ENCODE measurements around the gene RPS6KA3.
A peak's percentile ranks its signal among the peaks of the same experiment; 100 is the strongest.

The RPS6KA3 gene

DNA sequence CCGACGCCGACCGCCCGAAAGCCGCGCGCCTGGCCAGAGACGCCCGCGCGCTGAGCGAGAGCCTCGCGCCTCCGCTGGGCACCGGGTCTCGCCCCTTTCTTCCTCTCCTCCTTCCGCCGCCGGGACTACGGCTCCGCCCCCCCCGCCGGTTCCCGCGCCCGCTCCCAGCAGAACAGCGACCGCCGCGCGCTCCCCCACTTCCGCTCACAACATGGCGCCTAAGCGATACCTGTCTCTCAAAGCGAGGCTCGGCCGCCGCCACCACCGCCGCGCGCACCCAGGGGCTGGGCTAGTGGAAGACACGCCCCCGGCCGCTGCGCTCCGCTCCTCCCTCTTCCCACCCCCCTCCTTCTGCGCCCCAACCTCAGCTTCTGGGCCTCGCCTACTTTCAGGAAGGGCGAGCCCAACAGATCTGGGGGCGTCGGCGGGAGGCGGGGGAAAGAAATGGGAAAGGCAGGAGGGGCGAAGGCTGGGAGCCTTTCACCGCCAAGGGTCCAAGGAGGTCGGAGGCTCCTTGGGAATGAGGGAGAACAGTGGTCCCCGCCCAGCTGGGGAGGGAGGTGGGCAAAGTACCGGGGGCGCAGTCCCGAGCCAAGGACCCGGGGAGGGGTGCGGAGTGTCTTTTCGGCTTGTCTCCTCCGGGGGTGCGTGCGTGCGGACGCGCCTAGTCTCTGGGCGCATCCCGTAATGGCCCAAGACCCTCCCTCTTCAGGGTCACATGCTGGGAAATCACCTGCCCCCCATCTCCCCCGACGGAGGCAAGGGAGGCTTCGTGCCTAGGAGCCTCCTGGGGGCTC lies at the start of gene RPS6KA3:
Gene RPS6KA3, minus strand, starts transcription at position 100 of the 797 bp plus-strand sequence. CDS start 277 bp downstream, outside the sequence.
- DNase-seq, result peak; percentile 92

DNA sequence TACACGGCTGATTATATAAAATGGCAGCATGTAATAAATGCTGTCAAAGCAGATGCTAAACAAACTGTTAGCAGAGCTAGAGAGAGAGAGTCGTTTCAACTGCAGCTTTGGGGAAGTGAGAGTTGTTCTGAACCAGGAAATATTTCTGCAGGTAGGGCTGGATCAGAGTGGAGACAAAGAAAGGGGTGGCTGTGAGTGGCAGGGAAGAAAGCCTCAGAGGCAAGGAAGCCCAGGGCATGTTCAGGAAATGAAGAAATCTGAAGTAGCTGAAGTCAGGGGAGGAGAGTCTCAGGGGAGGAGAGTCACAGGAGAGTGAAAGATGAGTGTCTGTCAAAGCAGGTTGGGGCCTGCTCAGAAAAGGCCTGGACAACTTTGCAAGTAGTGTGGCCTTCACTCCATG lies 48.4 kb upstream of the RPS6KA3 start:
- no peak for DNase-seq

DNA sequence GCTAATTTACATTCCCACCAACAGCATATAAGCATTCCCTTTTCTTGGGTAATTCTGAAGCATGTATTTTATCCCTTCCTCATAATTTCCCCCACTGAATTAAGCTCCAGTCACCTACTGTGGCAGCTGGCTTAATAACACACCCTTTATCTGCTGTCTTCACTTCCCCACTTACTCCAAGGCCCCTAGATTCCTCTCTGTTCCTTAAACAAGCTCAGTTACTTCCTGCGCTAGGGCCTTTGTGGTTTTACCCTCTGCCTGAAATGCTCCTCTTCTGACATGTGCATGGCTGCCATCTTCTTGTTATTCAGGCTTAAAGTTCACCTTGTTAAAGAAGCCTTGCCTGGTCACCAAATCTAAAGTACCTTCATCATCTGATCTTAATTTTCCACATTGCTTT lies 47.2 kb upstream of the RPS6KA3 start:
- DNase-seq, result no peak

DNA sequence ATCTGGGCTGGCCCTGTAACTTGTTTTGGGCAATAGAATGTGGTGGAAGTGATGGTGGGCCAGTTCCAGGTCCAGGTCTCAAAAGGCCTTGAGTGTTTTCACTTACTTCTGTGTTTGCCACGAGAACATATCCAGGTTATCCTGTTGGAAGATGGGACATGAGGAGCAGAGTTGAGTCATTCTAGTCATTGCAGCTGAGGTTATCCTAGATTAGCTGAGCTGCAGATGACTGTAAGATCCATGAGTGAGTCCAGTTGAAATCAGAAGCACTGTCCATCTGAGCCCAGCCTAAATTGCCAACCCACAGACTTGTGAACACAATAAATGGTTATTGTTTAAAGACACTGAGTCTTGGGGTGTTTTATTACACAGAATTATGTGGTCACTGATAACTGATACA lies 45.3 kb upstream of the RPS6KA3 start:
- no peak for DNase-seq

DNA sequence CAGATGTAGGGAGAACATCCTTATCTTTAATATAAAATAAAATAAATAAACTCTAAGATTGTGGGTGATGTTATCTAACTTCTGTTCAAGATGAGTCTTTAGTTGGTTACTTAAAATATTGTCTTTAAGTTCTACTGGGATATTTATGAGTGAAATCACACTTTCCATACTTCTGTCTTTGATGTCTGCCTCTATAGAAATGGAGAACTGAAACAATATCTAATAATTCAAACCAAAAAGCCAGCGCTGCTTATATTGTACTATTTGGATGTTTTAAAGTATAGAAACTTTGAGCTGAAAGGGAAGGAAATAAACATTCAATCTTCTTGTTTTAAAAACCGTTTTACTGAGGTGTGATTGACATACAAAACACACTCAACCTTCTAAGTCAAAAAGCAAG lies 44.8 kb upstream of the RPS6KA3 start:
- DNase-seq, result no peak

DNA sequence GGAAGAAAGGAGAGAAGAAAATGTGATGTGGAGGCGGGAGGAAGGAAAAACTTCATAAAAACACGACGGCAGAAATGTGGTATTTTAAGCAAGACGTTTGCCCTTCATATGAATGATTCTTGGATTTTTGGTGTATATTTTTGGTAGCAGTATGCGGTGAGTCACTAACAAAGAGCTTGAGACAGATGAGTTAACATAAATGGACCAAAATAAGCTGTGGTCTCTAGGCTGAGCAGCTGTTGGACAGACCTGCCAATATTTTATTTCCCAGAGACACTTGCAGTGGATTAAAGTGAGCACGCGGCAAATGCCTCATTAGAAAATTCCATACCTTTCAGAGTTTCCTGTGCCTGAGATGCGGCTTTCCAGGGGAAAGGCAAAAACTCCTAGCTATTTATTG lies 43.1 kb upstream of the RPS6KA3 start:
- no peak for DNase-seq

DNA sequence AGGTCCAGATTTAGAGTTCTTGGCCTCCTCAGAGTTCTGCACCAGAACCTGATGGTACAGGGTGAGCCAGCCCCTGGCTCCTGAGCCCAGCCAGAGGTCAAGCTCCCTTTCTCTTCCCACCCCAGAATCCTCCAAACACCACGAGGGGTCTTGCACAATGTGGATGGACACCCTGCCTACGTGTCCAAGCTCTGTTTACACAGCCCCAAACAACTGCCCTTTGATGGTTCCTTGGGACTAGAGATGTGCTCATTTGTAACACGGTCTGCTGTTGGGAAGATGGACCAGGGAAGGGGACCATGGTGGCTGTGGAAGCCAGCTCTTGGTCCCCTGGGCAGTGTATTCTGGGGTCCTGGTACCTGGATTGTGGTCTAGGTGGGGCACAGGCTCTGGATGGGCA lies 40.0 kb upstream of the RPS6KA3 start:
- no peak for DNase-seq

DNA sequence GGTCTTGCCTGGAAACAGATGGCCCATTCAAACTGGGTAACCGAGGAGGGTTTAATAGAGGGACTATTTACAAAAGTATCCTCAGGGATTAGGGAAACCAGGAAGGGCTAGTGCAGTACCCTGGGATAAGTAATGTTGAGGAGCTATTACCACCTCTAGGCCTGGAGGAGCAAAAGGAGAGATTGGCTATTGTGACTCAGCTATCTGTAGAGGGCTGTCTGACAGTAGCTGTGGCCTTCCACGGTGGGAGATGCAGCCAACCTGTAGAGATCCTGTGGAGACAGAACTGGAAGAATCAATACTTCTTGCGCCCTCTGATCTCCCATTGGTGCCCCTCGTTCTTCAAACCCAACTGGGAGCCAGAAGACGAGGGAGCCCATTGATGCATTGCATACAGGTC lies 34.1 kb upstream of the RPS6KA3 start:
- DNase-seq, result no peak

DNA sequence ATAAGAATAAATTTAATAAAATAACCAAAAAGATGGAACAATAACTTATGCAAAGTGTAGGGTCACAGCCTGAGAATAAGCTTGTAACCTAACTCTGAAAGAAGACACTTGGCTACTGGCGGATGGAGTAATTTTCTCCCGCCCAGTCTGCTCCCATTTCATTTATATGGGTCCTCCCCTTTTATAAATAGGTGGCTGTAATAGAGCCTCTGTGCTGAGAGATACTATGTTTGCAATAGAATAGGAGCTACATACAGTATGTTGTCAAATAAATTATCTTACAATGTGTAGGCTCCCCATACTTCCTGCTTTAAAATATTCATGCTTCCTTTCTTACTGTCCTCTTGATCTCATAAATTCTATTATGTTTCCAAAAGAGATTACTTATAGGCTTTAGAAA lies 28.2 kb upstream of the RPS6KA3 start:
- no peak for DNase-seq

DNA sequence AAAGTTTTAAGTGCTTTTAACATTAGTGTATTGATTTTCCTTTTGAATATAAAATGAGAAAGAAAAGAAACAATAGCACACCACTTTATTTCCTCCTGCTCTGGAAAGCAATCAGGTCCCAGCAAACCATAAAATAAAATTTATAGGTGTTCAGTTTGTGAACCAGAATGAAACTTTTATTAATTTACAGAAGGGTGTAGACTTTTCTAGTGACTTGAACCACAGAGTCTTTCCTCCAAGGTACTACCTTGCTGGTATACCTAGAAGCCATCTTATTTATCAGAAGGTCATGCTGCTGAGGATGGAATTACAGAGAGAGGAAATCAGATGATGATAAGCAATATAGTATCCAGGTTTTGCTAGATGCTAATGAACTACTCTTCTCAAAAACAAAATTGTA lies 27.6 kb upstream of the RPS6KA3 start:
- DNase-seq, result no peak

DNA sequence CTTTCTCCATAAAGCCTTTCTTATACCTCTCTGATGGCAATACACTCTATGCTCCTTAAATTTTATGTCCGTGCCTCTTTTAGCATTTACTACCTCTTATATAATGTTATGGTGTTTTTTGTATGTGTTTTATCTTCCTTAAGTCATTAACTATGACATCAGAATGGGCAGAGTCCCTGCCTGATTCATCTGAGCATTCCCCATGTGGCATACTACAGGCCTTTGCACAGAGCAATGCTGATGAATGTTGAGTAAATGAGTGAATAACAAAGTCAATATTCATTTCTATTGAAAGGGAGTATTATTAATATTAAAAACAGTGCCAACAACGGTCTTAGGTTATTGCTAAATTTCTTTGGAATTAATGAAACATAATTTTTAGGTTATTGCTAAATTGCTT lies 18.8 kb upstream of the RPS6KA3 start:
- DNase-seq, result no peak

DNA sequence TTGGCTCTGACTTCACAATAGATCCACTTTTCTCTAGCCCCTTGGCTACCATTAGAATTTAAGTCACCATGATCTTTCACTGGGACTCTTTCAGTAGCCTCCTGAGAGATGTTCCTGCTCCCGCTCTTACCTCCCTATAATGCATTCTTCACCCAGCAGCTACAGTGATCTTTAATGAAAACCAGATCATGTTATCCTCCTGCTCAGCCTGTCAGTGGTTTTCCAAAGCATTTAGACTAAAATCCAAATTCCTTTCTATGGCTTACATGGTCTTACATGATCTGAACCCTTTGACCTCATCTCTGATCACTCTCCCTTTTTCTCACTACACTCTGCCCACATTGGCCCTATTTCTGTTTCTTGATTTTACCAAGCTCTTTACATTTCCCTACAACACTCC lies 18.3 kb upstream of the RPS6KA3 start:
- DNase-seq, result no peak

DNA sequence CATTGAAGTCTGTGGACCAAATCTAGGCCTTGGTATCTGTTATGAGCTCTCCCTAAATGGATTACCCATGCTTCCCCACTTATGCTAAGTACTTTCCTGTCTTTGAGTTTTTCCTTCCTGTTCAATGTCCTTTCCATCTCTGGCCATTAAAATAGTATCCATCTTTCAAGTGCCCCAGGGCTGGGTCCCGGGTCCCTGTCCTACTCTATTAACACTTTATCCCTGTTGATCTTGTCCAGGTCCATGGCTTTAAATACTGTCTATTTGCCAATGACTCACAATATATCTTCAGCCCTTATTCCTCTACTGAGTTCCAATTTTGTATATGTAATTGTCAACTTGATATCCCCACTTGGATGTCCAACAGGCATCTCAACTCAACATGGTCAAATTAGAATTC lies 17.7 kb upstream of the RPS6KA3 start:
- DNase-seq, result no peak

DNA sequence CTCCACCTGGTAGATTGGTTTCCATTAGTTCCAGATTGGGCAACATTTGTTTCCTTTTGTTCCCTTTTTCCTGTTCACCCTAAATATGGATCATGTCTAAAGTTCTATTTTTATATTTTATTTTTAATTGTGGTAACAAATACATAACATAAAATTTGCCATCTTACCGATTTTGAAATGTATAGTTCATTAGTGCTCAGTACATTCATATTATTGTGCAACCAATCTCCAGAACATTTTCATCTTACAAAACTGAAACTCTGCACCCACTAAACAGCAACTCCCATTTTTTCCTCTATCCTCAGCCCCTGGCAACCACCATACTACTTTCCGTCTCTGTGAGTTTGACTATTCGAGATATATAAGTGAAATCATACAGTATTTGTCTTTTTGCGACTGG lies 14.2 kb upstream of the RPS6KA3 start:
- no peak for DNase-seq

DNA sequence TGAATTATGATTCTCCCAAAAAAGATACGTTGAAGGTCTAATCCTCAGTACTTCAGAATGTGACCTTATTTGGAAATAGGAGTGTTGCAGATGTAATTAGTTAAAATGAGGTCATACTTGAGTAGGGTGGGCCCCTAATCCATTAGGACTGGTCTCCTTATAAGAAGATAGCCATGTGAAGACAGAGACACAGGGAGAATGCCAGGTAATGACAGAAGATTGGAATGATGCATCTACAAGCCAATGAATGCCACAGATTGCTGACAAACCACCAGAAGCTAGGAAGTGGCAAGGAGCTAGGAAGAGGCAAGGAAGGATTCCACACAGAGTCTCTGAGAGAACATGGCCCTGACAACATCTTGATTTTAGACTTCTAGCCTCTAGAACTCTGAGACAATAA lies 7.4 kb upstream of the RPS6KA3 start:
- no peak for DNase-seq

DNA sequence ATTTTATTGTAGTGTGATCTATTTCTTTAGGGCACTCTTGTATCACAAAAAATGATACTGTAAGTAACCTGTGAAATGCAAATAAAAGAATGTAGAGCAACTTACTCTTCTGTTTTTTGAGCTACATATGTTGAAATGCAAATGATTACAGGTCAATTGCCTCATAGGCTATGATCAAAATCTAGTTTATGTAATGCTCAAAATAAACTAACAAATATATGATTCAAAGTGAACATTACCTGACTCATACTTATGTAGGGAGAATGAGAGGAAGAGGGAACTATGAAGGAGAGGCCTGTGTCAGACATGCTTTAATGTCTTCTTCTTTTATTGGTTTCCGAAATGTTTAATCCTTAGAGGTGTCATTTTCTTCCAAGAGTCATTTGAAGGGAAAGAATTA lies 5.0 kb upstream of the RPS6KA3 start:
- no peak for DNase-seq

DNA sequence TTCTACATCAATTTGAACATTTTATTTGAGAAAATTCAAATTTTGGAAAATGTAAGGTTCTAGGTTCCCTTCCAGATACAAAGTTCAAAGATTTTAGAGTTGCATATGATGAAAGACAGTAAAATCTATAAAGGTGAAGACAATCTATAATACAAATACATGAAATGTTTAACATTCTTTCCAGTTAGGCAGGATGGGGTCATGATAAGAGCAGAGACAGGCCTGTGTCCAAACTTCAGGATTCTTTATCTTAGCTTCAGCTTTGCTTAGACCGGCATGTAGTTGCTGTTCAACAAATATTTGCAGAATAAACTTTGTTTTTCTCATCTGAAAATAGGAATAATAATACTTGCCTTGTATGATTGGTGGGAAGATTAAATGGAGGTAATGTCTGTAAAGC lies 4.5 kb upstream of the RPS6KA3 start:
- no peak for DNase-seq

DNA sequence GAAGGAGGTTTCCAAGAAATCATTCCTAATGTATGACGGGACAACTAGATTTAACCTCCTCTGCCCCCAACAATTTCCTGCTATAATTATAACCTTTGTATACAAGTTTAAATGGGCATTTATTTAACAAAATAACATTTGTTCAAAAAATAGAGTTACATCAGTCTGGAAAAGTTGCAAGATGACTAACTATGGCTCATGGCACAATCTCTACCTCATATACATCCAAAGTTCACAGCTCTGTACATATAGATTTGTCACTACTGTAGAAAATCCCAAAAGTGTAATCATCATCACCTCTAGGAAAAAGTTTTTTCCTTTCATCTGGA lies 3.8 kb upstream of the RPS6KA3 start:
- no peak for DNase-seq

DNA sequence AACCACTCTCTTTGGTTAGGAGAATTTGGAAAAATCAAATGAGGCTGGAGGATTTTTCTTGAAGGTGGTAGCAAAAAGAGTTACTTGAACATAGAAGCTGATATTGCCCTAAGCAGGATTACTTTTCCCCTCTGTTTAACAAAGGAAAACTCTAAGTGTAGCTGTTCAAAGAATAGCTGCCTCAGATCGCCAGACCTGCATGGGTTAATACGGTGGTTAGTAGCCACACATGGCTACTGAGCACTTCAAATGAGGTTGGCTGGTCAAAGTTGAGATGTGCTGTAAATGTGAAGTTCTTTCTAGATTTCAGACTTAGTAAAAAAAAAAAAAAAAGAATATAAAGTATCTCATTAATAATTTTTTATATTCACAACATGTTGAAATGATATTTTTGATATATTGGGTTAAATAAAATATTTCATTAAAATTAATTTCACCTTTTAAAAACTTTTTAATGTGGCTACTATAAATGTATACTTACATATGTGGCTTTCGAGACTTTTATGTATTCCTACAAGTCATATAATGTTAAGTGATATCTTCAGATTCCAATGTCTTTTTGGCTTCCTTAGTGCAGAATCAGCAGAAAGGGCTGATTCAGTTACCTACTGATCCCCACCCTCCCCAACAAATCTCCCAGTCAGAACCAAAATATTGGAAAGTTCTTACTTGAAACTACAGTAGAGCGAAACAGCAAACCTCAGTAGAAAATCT lies 3.3 kb upstream of the RPS6KA3 start:
- no peak for DNase-seq

DNA sequence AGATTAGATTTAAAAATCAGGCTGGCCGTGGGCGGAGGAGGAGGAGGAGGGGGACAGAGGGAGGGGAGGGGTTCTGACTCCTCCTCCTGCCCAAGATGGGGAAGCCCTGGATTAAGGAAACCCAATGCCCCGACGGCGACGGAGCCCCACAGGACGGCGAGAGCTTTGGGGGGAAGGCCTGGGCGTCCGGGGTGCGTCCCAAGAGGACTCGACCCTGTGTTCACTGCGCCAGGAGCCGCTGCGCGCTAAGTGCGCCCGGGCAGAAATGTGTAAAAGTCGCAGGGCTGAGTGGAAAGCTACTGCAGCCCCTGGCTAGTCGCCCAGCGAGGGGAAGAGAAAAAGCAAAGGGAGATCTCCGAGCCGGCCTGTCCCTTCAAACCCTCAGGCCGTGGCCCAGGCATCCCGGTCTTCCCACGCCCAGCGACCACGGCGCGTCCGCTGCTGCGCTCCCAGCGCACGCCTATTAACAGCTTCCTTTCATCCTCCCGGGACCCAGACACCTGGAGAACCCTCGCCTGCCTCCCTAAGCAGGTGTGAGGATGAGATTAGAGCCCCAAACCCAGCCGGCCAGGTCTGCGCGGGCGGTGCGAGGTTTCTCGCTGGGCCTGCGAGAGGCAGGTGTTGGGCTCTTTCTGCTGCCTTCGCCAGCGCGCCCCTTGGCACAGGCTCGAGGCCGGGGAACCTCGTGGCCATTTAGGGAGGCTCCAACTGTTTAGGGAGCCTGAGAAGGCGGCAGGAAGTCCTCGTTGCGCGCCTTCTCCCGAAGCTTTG lies 1.4 kb upstream of the RPS6KA3 start:
- DNase-seq, result no peak

DNA sequence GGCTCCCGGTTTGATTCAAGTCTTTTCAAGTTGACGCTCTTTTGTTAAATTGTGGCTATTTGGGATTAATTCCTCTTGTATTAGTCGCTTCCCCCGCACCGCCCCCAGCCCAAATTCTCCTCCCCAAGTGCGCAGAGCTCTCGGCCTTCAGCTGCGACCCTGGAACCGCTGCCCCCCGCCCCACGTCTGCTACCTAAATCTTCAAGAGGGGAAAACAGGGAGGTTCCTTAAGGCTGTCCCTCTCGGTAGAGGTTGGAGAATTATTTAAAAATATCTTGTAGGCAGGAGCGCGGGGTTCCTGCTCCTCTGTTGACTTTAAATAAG lies 860 bp upstream of the RPS6KA3 start:
- no peak for DNase-seq

DNA sequence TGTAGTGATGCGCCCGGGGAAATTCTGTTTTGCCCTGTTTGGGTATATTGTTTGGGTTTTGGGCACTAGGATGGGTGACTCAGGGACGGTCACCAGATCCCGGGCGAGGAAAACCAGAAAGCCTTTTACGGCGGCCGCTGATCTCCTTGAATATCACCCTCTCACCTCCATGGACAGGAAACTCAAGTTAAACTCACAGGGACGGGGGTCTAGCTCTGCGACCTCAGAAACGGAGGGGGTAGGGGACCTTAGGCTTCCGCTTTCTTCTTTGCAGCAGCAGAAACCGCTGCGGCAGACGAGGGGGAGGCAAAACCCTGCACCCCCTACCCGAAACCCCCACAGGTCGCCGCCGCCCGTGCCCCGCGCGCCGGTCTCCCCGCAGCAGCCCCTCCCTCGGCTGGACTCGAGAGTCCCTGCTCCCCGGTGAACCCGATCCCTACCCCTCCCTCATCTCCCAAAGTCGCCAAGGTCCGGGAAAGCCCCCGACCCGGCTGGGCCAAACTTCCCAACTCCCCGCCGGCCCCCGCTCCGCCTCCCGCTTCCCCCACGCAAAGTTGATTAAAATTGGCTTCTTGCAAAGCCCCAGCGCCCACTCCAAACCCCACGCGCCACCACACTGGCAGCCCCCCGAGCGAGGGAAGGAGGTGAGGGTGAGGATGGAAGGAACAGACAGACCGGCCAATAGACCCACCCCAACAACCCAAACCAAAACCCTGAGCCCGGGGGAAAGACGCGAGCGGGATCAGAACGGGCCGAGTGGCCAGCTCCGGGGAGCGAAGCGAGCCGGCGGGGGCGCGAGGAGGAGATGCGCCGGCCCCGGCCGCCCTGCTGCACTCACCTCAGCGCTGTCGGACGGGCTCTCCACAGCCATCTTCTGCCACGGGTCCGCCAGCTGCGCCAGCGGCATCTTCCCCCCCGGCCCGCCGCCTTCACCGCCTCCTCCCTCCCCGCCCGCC lies 705 bp downstream of the RPS6KA3 start:
- no peak for DNase-seq

DNA sequence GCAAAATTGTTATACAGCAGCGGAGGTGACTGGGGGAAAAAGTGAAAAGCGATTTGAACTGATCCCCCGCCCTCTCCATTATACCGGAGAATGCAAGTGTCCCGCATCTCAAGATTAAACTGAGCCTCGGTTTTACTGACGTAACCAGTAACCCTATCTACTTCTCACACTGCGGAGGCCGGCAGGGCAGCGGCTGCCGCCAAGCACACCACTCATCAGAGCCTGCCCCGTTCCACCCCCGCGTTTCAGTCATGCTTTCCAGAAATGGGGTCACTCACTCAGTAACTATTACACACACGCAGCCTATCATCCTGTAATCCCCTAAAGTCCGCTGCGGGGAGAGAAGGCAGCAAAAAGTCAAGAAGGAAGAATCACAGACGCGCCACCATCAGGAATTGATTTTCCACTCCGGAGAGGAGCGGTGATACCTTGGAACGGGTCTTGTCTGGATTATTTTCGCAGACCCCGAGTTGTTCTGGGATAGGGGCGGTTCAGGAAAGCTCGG lies 1.4 kb downstream of the RPS6KA3 start:
- peak; percentile 74 for DNase-seq
